T-cell (primary cell): ENCODE data around the gene ANP32D. TPM values are rescaled to one million over a fixed set of nuclear protein-coding genes. Genes with fewer than 3 reads are reported as not detected.
"Not testable (repeated sequence)": the region's sequence is repeated elsewhere in the genome, so short reads cannot be mapped to it uniquely, and the experiment has no call there.

Experiments used
- ATAC-seq, 4 experiments: fragments of 200-7000 bp in 3 of 4; fragments of 150-1000 bp in 1 of 4; cut with Tn5 transposase; replicated peaks in 1 of 4; 1 replicate in 3 of 4; 2 replicates in 1 of 4; pipeline ENCODE4 v1.10.0; 2021; ENCODE audit warnings: moderate library complexity in 3 of 4, mild to moderate bottlenecking in 2 of 4, moderate number of reproducible peaks in 1 of 4
- CTCF ChIA-PET, 2 donors: fragments of 300-600 bp; sonication (Branson Sonifier 250); formaldehyde crosslinking; loops; one replicate each; lab custom pipeline; 2022; ENCODE audit warnings: antibody characterized with exemption in 2 of 2; lab: Charles Lee
- POLR2A ChIA-PET, 2 donors: fragments of 300-600 bp; sonication (Branson Sonifier 250); formaldehyde crosslinking; loops; one replicate each; lab custom pipeline; 2022; ENCODE audit warnings: antibody characterized with exemption in 2 of 2; lab: Charles Lee
- DNase-seq, 35 experiments: peaks; one replicate each; pipeline versions ENCODE4 v3.0.0 to v3.0.0-alpha.2; 2013 to 2023
- H3K27ac ChIP-seq: one replicate; pipeline ENCODE4 v1.5.1; 2013; ENCODE audit warnings: low read length
- H3K27me3 ChIP-seq, 2 experiments: replicated peaks in 1 of 2; 1 replicate in 1 of 2; 2 replicates in 1 of 2; pipeline versions ENCODE4 v1.6.1 to v1.7.0; 2013; ENCODE audit warnings: low read length in 1 of 2, mixed read lengths in 1 of 2; ENCODE audit not compliant: control insufficient read depth in 2 of 2, insufficient read depth in 2 of 2; ENCODE audit errors: extremely low read depth in 1 of 2
- H3K36me3 ChIP-seq, 2 donors: 1 replicate in 1 of 2; 2 replicates in 1 of 2; pipeline versions ENCODE4 v1.6.1 to v1.7.0; 2013; ENCODE audit warnings: low read length in 1 of 2; ENCODE audit not compliant: control insufficient read depth in 2 of 2, insufficient read depth in 1 of 2; ENCODE audit errors: extremely low read depth in 1 of 2
- H3K4me1 ChIP-seq, 2 experiments: 1 replicate in 1 of 2; 2 replicates in 1 of 2; pipeline versions ENCODE4 v1.6.1 to v1.7.0; 2013; ENCODE audit warnings: low read length in 2 of 2, mixed read lengths in 1 of 2; ENCODE audit not compliant: insufficient read depth in 2 of 2, control insufficient read depth in 1 of 2; ENCODE audit errors: extremely low read depth in 1 of 2
- H3K4me3 ChIP-seq, 2 donors: 1 replicate in 1 of 2; 2 replicates in 1 of 2; pipeline versions ENCODE4 v1.5.1 to v1.7.0; 2013; ENCODE audit warnings: mild to moderate bottlenecking in 2 of 2, low read length in 1 of 2, moderate library complexity in 1 of 2; ENCODE audit not compliant: control insufficient read depth in 1 of 2; ENCODE audit errors: extremely low read depth in 1 of 2
- H3K9me3 ChIP-seq: 2 replicates; pipeline ENCODE4 v1.7.0; 2013
- H3K27ac Mint-ChIP-seq, 2 donors: one replicate each; pipeline ENCODE4 v1.8.0; 2020 to 2021; ENCODE audit warnings: mild to moderate bottlenecking in 2 of 2, mixed read lengths in 2 of 2
- H3K27me3 Mint-ChIP-seq, 2 donors: one replicate each; pipeline ENCODE4 v1.8.0; 2021 to 2022; ENCODE audit warnings: mixed read lengths in 2 of 2
- H3K36me3 Mint-ChIP-seq: one replicate; pipeline ENCODE4 v1.8.0; 2021; ENCODE audit warnings: mixed read lengths
- H3K4me1 Mint-ChIP-seq, 3 donors: one replicate each; pipeline ENCODE4 v1.8.0; 2020 to 2022; ENCODE audit warnings: mixed read lengths in 3 of 3, mild to moderate bottlenecking in 1 of 3
- H3K4me3 Mint-ChIP-seq, 3 donors: one replicate each; pipeline ENCODE4 v1.8.0; 2020 to 2022; ENCODE audit warnings: mild to moderate bottlenecking in 3 of 3, mixed read lengths in 3 of 3, moderate library complexity in 3 of 3
- H3K9me3 Mint-ChIP-seq, 3 donors: one replicate each; pipeline ENCODE4 v1.8.0; 2020 to 2022; ENCODE audit warnings: mixed read lengths in 3 of 3
- WGBS: methylation state at CpG from one replicate; pipeline ENCODE4 v1.1.5; 2013; ENCODE audit warnings: missing lambda C conversion rate; ENCODE audit not compliant: insufficient coverage; 5-methylcytosine and 5-hydroxymethylcytosine counted together
- total RNA-seq, 35 experiments: library from RNA in 6 of 35; stranded (reverse) in 6 of 35; fragments of 120-200 nt in 1 of 35; gene quantifications; one replicate each; pipeline versions ENCODE4 v1.2.1 to v1.2.4 and lab custom pipeline; 2013 to 2026

Gene ANP32D
- total RNA-seq, 5 donors from 2014 or later (not counting 1 experiment from before 2014, with no cell fraction given), result not detected

DNA sequence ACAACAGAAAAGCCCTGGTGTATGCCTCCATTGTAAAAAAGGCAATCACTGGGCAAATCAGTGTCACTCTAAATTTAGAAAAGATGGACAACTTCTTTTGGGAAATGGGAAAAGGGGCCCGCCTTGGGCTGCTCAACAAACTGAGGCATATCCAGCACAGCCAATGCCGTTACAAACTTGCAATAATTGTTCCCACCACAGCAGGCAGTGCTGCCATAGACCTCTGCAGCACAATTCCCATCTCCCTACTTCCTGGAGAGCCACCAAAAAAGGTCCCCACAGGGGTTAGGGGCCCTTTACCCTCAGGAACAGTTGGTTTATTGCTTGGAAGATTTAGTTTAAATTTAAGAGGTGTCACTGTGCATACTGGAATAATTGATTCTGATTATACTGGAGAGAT lies 36.6 kb downstream of the ANP32D start:
- Mint-ChIP-seq H3K36me3 (no peaks in the 10 kb centered on the region), H3K27ac (no peak overlapping the region), H3K4me1 (no peaks in the 10 kb centered on the region), H3K27me3 (peaks cover 17 to 20% of the 10 kb centered on the region in 2 donors), H3K9me3 (peaks cover 0 to 10% (median 0%) of the 10 kb centered on the region in 3 donors), H3K4me3 (no peak overlapping the region)
- WGBS, result no CpG with 5 or more reads among the region's 2 CpGs
- H3K4me1 ChIP-seq, result no peaks in the 10 kb centered on the region
- no peaks in the 10 kb centered on the region for H3K36me3 ChIP-seq
- ATAC-seq, result no peak
- no peak overlapping the region for H3K4me3 ChIP-seq
- H3K27ac ChIP-seq, result no peak overlapping the region
- POLR2A ChIA-PET, result no interaction called here
- CTCF ChIA-PET, result no interaction called here
- peaks cover 2% of the 10 kb centered on the region for H3K9me3 ChIP-seq
- DNase-seq, result no peak
- H3K27me3 ChIP-seq, result peaks cover 3% of the 10 kb centered on the region in 2 experiments

DNA sequence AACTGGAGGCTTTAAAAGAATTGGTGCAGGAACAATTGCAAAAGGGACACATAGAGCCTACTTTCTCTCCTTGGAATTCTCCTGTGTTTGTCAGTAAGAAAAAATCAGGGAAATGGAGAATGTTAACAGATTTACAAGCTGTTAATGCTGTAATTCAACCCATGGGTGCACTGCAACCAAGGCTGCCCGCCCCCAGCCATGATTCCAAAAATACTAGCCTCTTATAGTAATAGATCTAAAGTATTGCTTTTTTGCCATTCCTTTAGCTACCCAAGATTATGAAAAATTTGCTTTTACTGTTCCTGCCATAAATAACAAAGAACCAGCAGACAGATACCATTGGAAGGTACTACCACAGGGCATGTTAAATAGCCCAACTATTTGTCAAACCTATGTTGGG lies 37.8 kb downstream of the ANP32D start:
- peaks cover 0 to 3% of the 10 kb centered on the region in 2 experiments for H3K27me3 ChIP-seq
- WGBS, result no CpG with 5 or more reads among the region's 1 CpG
- no peak overlapping the region for H3K4me3 Mint-ChIP-seq
- H3K36me3 ChIP-seq, result no peaks in the 10 kb centered on the region
- CTCF ChIA-PET, result no interaction called here
- no peaks in the 10 kb centered on the region for H3K4me1 Mint-ChIP-seq
- POLR2A ChIA-PET, result no interaction called here
- no peak for DNase-seq
- H3K36me3 Mint-ChIP-seq, result no peaks in the 10 kb centered on the region
- ATAC-seq, result no peak
- peaks cover 0 to 14% (median 0%) of the 10 kb centered on the region in 3 donors for H3K9me3 Mint-ChIP-seq
- no peaks in the 10 kb centered on the region for H3K4me1 ChIP-seq
- no peak overlapping the region for H3K4me3 ChIP-seq
- no peaks in the 10 kb centered on the region for H3K9me3 ChIP-seq
- H3K27me3 Mint-ChIP-seq, result peaks cover 14 to 18% of the 10 kb centered on the region in 2 donors
- H3K27ac ChIP-seq, result no peak overlapping the region
- H3K27ac Mint-ChIP-seq, result no peak overlapping the region

DNA sequence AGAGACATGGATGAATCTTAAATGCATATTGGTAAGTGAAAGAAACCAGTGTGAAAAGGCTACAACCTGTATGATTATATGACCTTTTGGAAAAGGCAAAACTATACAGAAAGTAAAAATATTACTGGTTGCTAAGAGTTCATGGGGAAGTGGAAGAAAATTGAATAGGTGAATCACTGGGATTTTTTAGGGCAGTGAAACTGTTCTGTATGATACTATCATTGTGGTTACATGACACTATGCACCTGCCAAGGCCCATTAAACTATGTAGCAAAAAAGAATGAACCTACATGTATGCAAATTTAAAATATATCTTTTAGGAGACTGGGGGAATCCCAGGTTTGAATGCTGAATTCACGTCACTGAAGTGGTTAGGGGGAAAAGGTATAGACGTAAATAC lies 40.5 kb downstream of the ANP32D start:
- H3K36me3 Mint-ChIP-seq, result no peaks in the 10 kb centered on the region
- 27% methylated on average over 2 of the region's 2 CpGs for WGBS
- H3K27ac Mint-ChIP-seq, result no peak overlapping the region
- H3K4me3 Mint-ChIP-seq, result no peak overlapping the region
- peaks cover 5 to 7% of the 10 kb centered on the region in 2 donors for H3K27me3 Mint-ChIP-seq
- no peaks in the 10 kb centered on the region for H3K27me3 ChIP-seq
- no peaks in the 10 kb centered on the region for H3K36me3 ChIP-seq
- DNase-seq (no peak), ATAC-seq (no peak)
- no peaks in the 10 kb centered on the region for H3K9me3 ChIP-seq
- no peak overlapping the region for H3K27ac ChIP-seq
- peaks cover 0 to 14% (median 0%) of the 10 kb centered on the region in 3 donors for H3K9me3 Mint-ChIP-seq
- ChIA-PET CTCF (no interaction called here), POLR2A (no interaction called here)
- no peaks in the 10 kb centered on the region for H3K4me1 Mint-ChIP-seq
- no peak overlapping the region for H3K4me3 ChIP-seq
- H3K4me1 ChIP-seq, result no peaks in the 10 kb centered on the region

DNA sequence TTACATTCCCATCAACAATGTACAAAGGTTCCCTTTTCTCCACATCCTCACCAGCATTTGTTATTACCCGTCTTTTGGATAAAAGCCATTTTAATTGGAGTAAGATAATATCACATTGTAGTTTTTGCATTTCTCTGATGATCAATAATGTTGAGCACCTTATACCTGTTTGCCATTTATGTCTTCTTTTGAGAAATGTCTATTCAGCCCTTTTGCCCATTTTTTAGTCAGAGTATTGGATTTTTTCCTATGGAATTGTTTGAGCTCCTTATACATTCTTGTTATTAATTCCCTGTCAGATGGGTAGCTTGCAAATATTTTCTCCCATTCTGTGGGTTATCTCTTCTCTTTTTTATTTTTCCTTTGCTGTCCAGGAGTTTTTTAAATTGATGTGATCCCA lies 42.4 kb downstream of the ANP32D start:
- CTCF ChIA-PET, result interaction anchor here in 1 of 2 donors (0.6 kb wide), 1 partner anchor 78 kb away, joined by 3 read pairs; no protein-coding TSS in a partner anchor
- H3K4me1 ChIP-seq, result no peaks in the 10 kb centered on the region
- Mint-ChIP-seq H3K4me3 (no peak overlapping the region), H3K4me1 (no peaks in the 10 kb centered on the region), H3K9me3 (peaks cover 0 to 14% (median 0%) of the 10 kb centered on the region in 3 donors), H3K36me3 (no peaks in the 10 kb centered on the region), H3K27ac (no peak overlapping the region), H3K27me3 (peaks cover 4 to 5% of the 10 kb centered on the region in 2 donors)
- ATAC-seq (no peak), DNase-seq (no peak)
- POLR2A ChIA-PET, result no interaction called here
- H3K9me3 ChIP-seq, result no peaks in the 10 kb centered on the region
- no CpG with 5 or more reads among the region's 1 CpG for WGBS
- H3K27ac ChIP-seq, result no peak overlapping the region
- no peaks in the 10 kb centered on the region for H3K27me3 ChIP-seq
- H3K4me3 ChIP-seq, result no peak overlapping the region
- H3K36me3 ChIP-seq, result no peaks in the 10 kb centered on the region

DNA sequence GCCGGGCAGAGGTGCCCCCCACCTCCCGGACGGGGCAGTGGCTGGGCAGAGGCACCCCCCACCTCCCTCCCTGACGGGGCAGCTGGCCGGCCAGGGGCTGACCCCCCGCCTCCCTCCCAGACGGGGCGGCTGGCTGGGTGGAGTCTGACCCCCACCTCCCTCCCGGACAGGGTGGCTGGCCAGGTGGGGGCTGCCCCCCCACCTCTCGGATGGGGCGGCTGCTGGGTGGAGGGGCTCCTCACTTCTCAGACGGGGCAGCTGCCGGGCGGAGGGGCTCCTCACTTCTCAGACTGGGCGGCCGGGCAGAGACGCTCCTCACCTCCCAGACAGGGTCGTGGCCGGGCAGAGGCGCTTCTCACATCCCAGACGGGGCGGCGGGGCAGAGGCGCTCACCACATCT lies 48.0 kb downstream of the ANP32D start:
- H3K27me3 ChIP-seq, H3K27ac ChIP-seq, POLR2A ChIA-PET, ATAC-seq, H3K9me3 Mint-ChIP-seq, CTCF ChIA-PET, H3K4me1 ChIP-seq, H3K36me3 ChIP-seq, H3K27me3 Mint-ChIP-seq, H3K9me3 ChIP-seq, H3K4me3 Mint-ChIP-seq, H3K4me1 Mint-ChIP-seq, H3K36me3 Mint-ChIP-seq, H3K4me3 ChIP-seq, DNase-seq, H3K27ac Mint-ChIP-seq: not testable (repeated sequence)
- 91% methylated on average over 13 of the region's 24 CpGs for WGBS

Other genes with a start within 250 kb of the ANP32D start
- 10 to 100 TPM; 26.9 to 47.5 (median 39.8) TPM for gene ZNF641, start 121.6 kb upstream of the ANP32D start, total RNA-seq
- gene C12orf54, start 9.9 kb downstream of the ANP32D start, total RNA-seq, result not detected
- not detected for gene OR8S1, start 53.1 kb downstream of the ANP32D start, total RNA-seq
- gene LALBA, start 97.5 kb downstream of the ANP32D start, total RNA-seq, result not detected
- 100 to 1,000 TPM in 2 of 5 donors, 10 to 100 TPM in 3; 64.1 to 118 (median 66.4) TPM for gene KANSL2, start 209.7 kb downstream of the ANP32D start, total RNA-seq
- gene CCNT1, start 244.1 kb downstream of the ANP32D start, total RNA-seq, result 100 to 1,000 TPM in 2 of 5 donors, 10 to 100 TPM in 3; 49.6 to 109 (median 57.7) TPM